HepG2 (cell line): ENCODE data around the gene PKLR. TPM values are rescaled to one million over a fixed set of nuclear protein-coding genes. Genes with fewer than 3 reads are reported as not detected.

Source experiments
- ARHGAP35 ChIP-seq: sonication (generic); formaldehyde crosslinking; IDR thresholded peaks from 2 replicates; pipeline ENCODE4 v1.9.0; 2022; ENCODE audit warnings: mild to moderate bottlenecking, inconsistent platforms, moderate library complexity, missing genetic modification reagents, borderline replicate concordance
- E2F5 ChIP-seq: sonication (generic); formaldehyde crosslinking; conservative IDR thresholded peaks from 2 replicates; pipeline ENCODE4 v1.4.0; 2020; ENCODE audit warnings: missing genetic modification reagents
- GATA4 ChIP-seq: sonication (generic); IDR thresholded peaks from 2 replicates; pipeline ENCODE4 v1.6.1; 2016; ENCODE audit warnings: antibody characterized with exemption, low read depth, borderline replicate concordance
- GMEB2 ChIP-seq: IDR thresholded peaks from 2 replicates; pipeline ENCODE4 v1.6.1; 2016; ENCODE audit warnings: missing biosample characterization, missing genetic modification reagents, low read depth
- KDM5A ChIP-seq: fragments of 200-600 bp; sonication (generic); IDR thresholded peaks from 2 replicates; pipeline ENCODE4 v1.7.0; 2018; ENCODE audit warnings: antibody characterized with exemption, mild to moderate bottlenecking, low read length, borderline replicate concordance
- MTF1 ChIP-seq: sonication (generic); formaldehyde crosslinking; IDR thresholded peaks from 2 replicates; pipeline ENCODE4 v1.5.0; 2020; ENCODE audit warnings: missing genetic modification reagents
- PHF21A ChIP-seq: sonication (generic); formaldehyde crosslinking; IDR thresholded peaks from 2 replicates; pipeline ENCODE4 v1.5.0; 2020; ENCODE audit warnings: mild to moderate bottlenecking, missing genetic modification reagents
- ZBTB25 ChIP-seq: IDR thresholded peaks from 2 replicates; pipeline ENCODE4 v1.6.1; 2018; ENCODE audit warnings: missing genetic modification reagents
- ZFY ChIP-seq: sonication (generic); formaldehyde crosslinking; IDR thresholded peaks from 2 replicates; pipeline ENCODE4 v1.4.0; 2020; ENCODE audit warnings: missing genetic modification reagents
- ZGPAT ChIP-seq: IDR thresholded peaks from 2 replicates; pipeline ENCODE4 v1.6.1; 2016; ENCODE audit warnings: mild to moderate bottlenecking
- ZNF276 ChIP-seq: sonication (generic); formaldehyde crosslinking; IDR thresholded peaks from 2 replicates; pipeline ENCODE4 v1.4.0; 2020; ENCODE audit warnings: mild to moderate bottlenecking, low read depth, missing genetic modification reagents
- ZNF367 ChIP-seq: sonication (generic); formaldehyde crosslinking; IDR thresholded peaks from 2 replicates; pipeline ENCODE4 v1.4.0; 2020; ENCODE audit warnings: missing genetic modification reagents, borderline replicate concordance
- ZNF430 ChIP-seq: sonication (generic); formaldehyde crosslinking; IDR thresholded peaks from 2 replicates; pipeline ENCODE4 v1.9.0; 2021; ENCODE audit warnings: mild to moderate bottlenecking, missing genetic modification reagents
- ZNF678 ChIP-seq: sonication (generic); formaldehyde crosslinking; IDR thresholded peaks from 2 replicates; pipeline ENCODE4 v1.4.0; 2020; ENCODE audit warnings: mild to moderate bottlenecking, missing genetic modification reagents
- ZNF710 ChIP-seq: sonication (generic); formaldehyde crosslinking; IDR thresholded peaks from 2 replicates; pipeline ENCODE4 v1.5.0; 2020; ENCODE audit warnings: mild to moderate bottlenecking, missing genetic modification reagents, borderline replicate concordance
- ZNF776 ChIP-seq: sonication (generic); formaldehyde crosslinking; IDR thresholded peaks from 2 replicates; pipeline ENCODE4 v1.4.0; 2020; ENCODE audit warnings: mild to moderate bottlenecking, missing genetic modification reagents
- ZNF800 ChIP-seq: sonication (generic); formaldehyde crosslinking; IDR thresholded peaks from 2 replicates; pipeline ENCODE4 v1.4.0; 2020; ENCODE audit warnings: missing genetic modification reagents
- polyA plus RNA-seq, 8 experiments: library from polyadenylated mRNA; depleted of rRNA in 3 of 8; stranded (reverse) in 7 of 8; unstranded in 1 of 8; fragments of >200 nt; fragmentation: Illumina TruSeq in 4 of 8; extraction: Trizol in 4 of 8; gene quantifications; 2 replicates each; pipeline versions ENCODE4 v1.2.1 to v1.2.3, GENCODE V29; 2011 to 2016; ENCODE audit warnings: low read depth in 4 of 8, missing spikeins in 1 of 8, mixed read lengths in 1 of 8; ENCODE audit not compliant: insufficient read depth in 1 of 8
- total RNA-seq, 5 experiments: library from RNA; depleted of rRNA; stranded (reverse); fragments of >200 nt; fragmentation: Illumina TruSeq; extraction: Trizol; gene quantifications; 2 replicates each; pipeline ENCODE4 v1.2.3, GENCODE V29; 2016; ENCODE audit warnings: low read depth in 1 of 5

Gene PKLR
- total and polyA plus RNA-seq, 2 of the 13 experiments (the other 11 are each of a cell fraction or from before 2014, with no cell fraction given), result 10.3 to 29.3 TPM

GRCh38 chr1:155324717-155325602 lies 23.7 kb upstream of the PKLR start (continued):
- TF ChIP-seq ZNF710 (no peak), ZNF276 (no peak), ZFY (CRISPR knock-in tag) (no peak), ZNF367 (no peak), ZBTB25 (no peak), ZGPAT (CRISPR knock-in tag) (no peak), ZNF776 (CRISPR knock-in tag) (0 out of 2 replicates have a peak, but pooled peaks have one; percentile 14), ARHGAP35 (CRISPR knock-in tag) (no peak), PHF21A (CRISPR knock-in tag) (no peak), KDM5A (peak; percentile 37; the same call in 1 of the 2 replicates), GMEB2 (CRISPR knock-in tag) (no peak), ZNF800 (CRISPR knock-in tag) (no peak), MTF1 (no peak), GATA4 (no peak), ZNF430 (CRISPR knock-in tag) (0 out of 2 replicates have a peak, but pooled peaks have one; percentile 18), E2F5 (CRISPR knock-in tag) (no peak), ZNF678 (CRISPR knock-in tag) (no peak; the same call in 1 of the 2 replicates)
